BJ (cell line): ENCODE results near the gene GALNT12. TPM values are rescaled to one million over a fixed set of nuclear protein-coding genes. Genes with fewer than 3 reads are reported as not detected.

Experiments
- CTCF ChIA-PET: fragments of 350-600 bp; formaldehyde crosslinking; extraction: SDS; loops from one replicate; lab custom pipeline; 2021; ENCODE audit warnings: antibody characterized with exemption, inconsistent platforms; lab: Yijun Ruan, JAX
- POLR2A ChIA-PET: fragments of 300-600 bp; sonication (Branson Sonifier 250); formaldehyde crosslinking; extraction: SDS; loops from one replicate; lab custom pipeline; 2021; ENCODE audit warnings: antibody characterized with exemption; lab: Charles Lee
- DNase-seq: peaks from one replicate; pipeline ENCODE4 v3.0.0-alpha.2; 2011; ENCODE audit warnings: low read depth
- H3K27me3 ChIP-seq: 2 replicates; pipeline ENCODE4 v1.6.0; 2011; ENCODE audit warnings: low read length; ENCODE audit not compliant: control insufficient read depth, insufficient read depth
- H3K36me3 ChIP-seq: 2 replicates; pipeline ENCODE4 v1.5.1; 2011; ENCODE audit warnings: low read length; ENCODE audit not compliant: control insufficient read depth, insufficient read depth
- H3K4me3 ChIP-seq: 2 replicates; pipeline ENCODE4 v1.5.1; 2011; ENCODE audit warnings: low read depth, mild to moderate bottlenecking, control low read depth, low read length
- CTCF ChIP-seq: IDR thresholded peaks from 2 replicates; pipeline ENCODE4 v1.5.1; 2011; ENCODE audit warnings: low read depth, mild to moderate bottlenecking, control low read depth, inconsistent platforms, low read length, moderate library complexity; ENCODE audit not compliant: insufficient read depth
- polyA plus RNA-seq: library from polyadenylated mRNA; depleted of rRNA; stranded (reverse); fragments of >200 nt; gene quantifications from 2 replicates; pipeline ENCODE4 v1.2.3, GENCODE V29; 2011

GALNT12 gene
- polyA plus RNA-seq, 1 experiment: 4.2 TPM

GRCh38 chr9:98772364-98773155 lies 34.9 kb upstream of the GALNT12 start:
- ChIA-PET POLR2A (no interaction called here), CTCF (interaction anchor here (0.9 to 2.5 kb wide), 2 partner anchors 9 to 457 kb away, joined by 3 to 10 read pairs; no protein-coding TSS in a partner anchor)
- no peak for TF ChIP-seq CTCF
- DNase-seq: no peak
- Histone ChIP-seq H3K36me3 (peaks cover 24% of the 10 kb centered on the region), H3K27me3 (no peaks in the 10 kb centered on the region), H3K4me3 (no peak overlapping the region)

GRCh38 chr9:98773721-98774120 lies 33.7 kb upstream of the GALNT12 start:
- no peaks in the 10 kb centered on the region for H3K27me3 ChIP-seq
- ChIA-PET CTCF (interaction anchor here (0.8 to 6.6 kb wide), 10 partner anchors 8 to 518 kb away, joined by 3 to 150 read pairs (median 4); partner anchors contain the start of gene TBC1D2), POLR2A (no interaction called here)
- no peak overlapping the region for H3K4me3 ChIP-seq
- no peak for DNase-seq
- no peak for TF ChIP-seq CTCF
- peaks cover 18% of the 10 kb centered on the region for H3K36me3 ChIP-seq

- no peak for DNase-seq
- ChIA-PET CTCF (interaction anchor here (0.6 to 6.6 kb wide), 47 partner anchors 8 to 1102 kb away, joined by 3 to 150 read pairs (median 4); partner anchors contain the start of genes GABBR2, TBC1D2 and TRMO), POLR2A (no interaction called here)
- Histone ChIP-seq H3K36me3 (peaks cover 18% of the 10 kb centered on the region), H3K4me3 (no peak overlapping the region), H3K27me3 (no peaks in the 10 kb centered on the region)
- TF ChIP-seq CTCF: peak; percentile 77
Measured at GRCh38 chr9:98774746-98775145, 32.7 kb upstream of the GALNT12 start.

- peak; percentile 81 for TF ChIP-seq CTCF
- H3K27me3 ChIP-seq: no peaks in the 10 kb centered on the region
- H3K36me3 ChIP-seq: peaks cover 16% of the 10 kb centered on the region
- DNase-seq: no peak
- ChIA-PET CTCF (interaction anchor here (0.5 to 6.6 kb wide), 51 partner anchors 10 to 1066 kb away, joined by 3 to 150 read pairs (median 4); partner anchors contain the start of genes GABBR2 and TRMO), POLR2A (interaction anchor here (0.6 kb wide), 1 partner anchor 43 kb away, joined by 3 read pairs; no protein-coding TSS in a partner anchor)
- H3K4me3 ChIP-seq: no peak overlapping the region
Measured at GRCh38 chr9:98775831-98776441, 31.5 kb upstream of the GALNT12 start.

- peaks cover 12% of the 10 kb centered on the region for H3K36me3 ChIP-seq
- ChIA-PET CTCF (interaction anchor here (1.2 to 6.6 kb wide), 5 partner anchors 9 to 462 kb away, joined by 5 to 150 read pairs (median 31); partner anchors contain the start of gene GABBR2), POLR2A (no interaction called here)
- no peak overlapping the region for H3K4me3 ChIP-seq
- H3K27me3 ChIP-seq: no peaks in the 10 kb centered on the region
- no peak for DNase-seq
- TF ChIP-seq CTCF: no peak
Measured at GRCh38 chr9:98777618-98778017, 29.9 kb upstream of the GALNT12 start.
